ENCODE data around the gene ARFGEF3.

The ARFGEF3 gene

DNA sequence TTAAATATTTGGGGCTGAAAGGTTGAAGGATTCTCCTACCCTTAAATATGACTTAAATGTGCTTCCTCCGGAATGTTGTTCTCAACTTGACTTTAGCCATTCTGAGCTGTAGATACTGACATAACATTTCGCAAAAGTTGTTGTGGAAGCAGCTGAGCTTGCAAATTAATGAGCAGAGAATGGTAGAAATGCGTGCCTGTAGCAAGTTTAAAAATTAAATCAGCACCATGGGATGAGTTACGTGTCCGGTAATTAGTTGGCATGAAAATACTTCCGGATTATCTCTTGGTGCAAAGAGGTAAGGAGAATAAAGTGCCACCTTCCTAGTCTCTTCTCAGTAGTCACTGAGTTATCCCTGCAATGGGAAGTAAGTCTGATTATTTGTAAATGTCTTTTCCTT is 80.2 kb downstream of the ARFGEF3 start:
- TF ChIP-seq, protein P1, sequence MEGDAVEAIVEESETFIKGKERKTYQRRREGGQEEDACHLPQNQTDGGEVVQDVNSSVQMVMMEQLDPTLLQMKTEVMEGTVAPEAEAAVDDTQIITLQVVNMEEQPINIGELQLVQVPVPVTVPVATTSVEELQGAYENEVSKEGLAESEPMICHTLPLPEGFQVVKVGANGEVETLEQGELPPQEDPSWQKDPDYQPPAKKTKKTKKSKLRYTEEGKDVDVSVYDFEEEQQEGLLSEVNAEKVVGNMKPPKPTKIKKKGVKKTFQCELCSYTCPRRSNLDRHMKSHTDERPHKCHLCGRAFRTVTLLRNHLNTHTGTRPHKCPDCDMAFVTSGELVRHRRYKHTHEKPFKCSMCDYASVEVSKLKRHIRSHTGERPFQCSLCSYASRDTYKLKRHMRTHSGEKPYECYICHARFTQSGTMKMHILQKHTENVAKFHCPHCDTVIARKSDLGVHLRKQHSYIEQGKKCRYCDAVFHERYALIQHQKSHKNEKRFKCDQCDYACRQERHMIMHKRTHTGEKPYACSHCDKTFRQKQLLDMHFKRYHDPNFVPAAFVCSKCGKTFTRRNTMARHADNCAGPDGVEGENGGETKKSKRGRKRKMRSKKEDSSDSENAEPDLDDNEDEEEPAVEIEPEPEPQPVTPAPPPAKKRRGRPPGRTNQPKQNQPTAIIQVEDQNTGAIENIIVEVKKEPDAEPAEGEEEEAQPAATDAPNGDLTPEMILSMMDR (conservative IDR thresholded peaks at IDR 0.05): no peak
- peak overlapping the region; percentile 98 for H3K27ac ChIP-seq

DNA sequence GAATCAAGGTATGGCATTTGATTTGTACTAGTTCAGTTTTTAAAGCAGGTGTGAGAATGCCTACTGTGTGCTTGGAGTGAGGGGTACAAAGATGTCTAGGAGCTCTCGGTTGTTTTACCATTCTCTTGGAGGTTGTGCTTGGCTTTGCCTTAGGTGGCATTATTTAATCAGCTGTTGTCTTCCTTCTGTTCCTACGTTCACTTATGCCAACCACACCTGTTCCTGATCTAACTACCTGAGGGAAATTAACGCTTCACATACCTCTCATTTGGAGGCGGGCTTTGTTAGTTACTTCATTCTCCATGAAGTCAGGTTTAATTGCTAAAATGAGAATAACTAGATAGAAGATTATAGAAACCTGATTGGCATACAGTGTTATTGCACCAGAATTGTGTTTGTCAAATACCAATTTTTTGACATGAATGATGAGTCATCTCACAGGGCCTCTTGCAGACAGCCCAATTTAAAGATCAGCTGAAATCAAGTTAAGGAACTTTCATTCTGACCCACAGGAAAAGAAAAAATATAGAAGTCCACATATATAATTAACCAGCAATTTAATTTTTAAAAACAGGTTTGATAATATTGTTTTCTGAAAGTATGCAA is 81.4 kb downstream of the ARFGEF3 start:
- peak overlapping the region; percentile 98 for H3K27ac ChIP-seq
- TF ChIP-seq, protein P1 (conservative IDR thresholded peaks at IDR 0.05): no peak

DNA sequence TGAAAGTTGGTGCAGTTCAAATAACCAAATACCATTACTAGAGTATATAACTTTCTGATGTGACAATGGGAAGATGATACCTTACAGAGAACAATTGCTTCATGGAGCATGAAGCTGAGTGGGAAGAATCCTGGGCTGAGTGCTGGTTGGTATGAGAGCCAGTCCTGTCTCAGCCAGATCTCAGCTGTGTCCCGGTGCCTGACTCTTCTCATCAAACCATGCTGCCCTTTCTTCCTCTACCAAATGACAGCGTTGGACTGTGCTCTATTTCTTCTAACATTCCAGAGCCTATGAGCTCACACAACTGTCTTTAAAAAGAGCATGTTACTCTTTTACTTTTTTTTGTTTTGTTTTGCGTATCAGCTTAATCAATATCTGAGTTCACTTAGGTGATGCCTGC is 84.0 kb downstream of the ARFGEF3 start:
- TF ChIP-seq, protein P1 (conservative IDR thresholded peaks at IDR 0.05): no peak

DNA sequence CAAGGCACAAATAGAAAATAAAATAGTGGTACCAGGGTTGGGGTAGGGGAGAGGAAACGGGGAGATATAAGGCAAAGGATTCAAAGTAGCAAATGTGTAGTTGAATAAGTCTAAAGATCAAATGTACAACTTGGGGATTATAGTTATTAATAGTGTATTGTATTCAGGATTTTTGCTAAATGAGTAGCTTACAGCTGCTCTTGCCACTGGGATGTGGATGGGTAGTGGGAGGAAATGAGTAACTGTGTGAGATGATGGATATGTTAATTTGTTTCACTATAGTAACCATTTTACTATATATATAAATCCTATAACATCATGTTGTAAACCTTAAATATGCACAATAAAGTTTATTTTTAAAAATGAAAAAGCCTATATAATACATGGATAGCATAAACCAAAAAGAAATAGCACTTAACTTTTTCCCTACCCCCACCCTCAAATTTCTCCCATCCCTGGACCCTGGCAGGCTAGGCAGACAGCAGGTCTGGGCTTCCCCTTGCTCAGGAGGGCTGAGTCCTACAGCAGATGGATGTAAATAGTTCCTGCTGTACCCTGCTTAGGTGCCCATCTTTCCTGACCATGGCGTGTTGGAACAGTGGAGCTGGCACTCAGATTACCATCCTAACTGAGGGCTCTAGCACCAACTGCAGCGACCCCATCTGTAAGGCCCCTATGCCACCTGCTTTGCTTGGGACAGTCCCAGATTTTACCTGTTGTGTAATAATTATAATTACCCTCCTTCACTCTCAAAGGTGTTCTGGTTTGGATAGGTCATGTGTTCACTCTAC is 85.1 kb downstream of the ARFGEF3 start:
- no peak overlapping the region for H3K27ac ChIP-seq
- TF ChIP-seq, protein P1 (conservative IDR thresholded peaks at IDR 0.05): no peak

More for the DNA sequence above, 84.0 kb downstream of the ARFGEF3 start:
- no peak overlapping the region for H3K27ac ChIP-seq

DNA sequence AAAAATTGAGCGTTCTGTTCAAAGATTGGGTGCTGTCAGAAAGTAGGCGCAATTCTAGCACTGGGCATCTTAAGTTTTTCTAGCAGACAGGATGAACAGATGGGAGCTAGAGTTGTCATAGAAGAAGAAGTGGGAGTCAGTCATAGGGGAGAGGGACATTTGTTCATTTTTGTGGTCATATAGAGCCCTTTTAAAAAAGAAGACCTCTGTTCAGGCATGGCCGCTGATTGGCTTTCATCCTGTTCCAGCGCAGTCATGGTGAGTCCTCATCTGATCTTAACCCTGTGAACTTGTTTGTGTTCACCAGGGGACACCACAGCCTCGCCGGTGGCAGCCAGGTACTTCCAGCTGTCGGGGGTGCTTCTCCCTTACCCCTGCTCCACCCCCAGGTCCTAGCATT is 86.3 kb downstream of the ARFGEF3 start:
- TF ChIP-seq, protein P1 (conservative IDR thresholded peaks at IDR 0.05): no peak

DNA sequence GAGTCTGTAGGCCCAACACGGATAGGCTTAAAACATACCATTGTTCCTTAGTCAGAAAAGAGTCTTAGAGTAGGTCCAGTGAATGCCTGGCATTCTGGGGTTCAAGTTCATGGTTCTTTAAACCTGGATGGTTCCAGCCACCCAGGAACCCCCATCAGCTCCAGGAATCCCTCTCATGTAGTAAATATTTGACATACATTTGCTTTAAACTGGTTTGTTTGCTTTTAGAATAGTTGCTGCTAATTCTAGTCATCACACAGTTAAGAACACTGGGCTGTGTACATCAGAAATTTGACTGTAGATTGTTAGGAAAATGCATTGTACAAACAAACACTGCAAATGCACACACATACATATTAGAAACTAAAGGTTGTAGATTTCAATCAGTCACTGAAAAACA is 87.1 kb downstream of the ARFGEF3 start:
- peak overlapping the region; percentile 23; the same call in 1 of the 2 replicates for H3K27ac ChIP-seq

More for the DNA sequence above, 86.3 kb downstream of the ARFGEF3 start:
- H3K27ac ChIP-seq: peak overlapping the region; percentile 23; the same call in 1 of the 2 replicates

DNA sequence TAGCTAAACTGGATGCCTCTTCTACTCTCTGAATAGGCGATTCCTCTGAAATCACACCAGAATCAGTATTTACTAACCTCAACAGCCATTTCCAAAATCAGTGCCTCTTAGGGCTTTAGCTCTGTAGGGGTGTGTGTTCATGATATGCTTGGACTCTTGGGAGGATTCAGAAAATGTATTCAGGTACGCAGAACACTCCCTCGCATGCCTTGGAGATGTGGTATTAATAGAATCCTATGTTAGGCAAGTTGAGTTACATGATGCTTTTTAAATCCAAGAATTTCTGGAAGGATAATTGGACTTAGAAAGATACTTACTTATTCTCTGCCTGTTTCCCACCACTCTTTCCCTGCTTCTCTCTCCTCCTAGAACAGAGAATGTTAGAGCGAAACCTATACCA is 88.3 kb downstream of the ARFGEF3 start:
- TF ChIP-seq, protein P1 (conservative IDR thresholded peaks at IDR 0.05): no peak
- H3K27ac ChIP-seq: peak overlapping the region; percentile 14; the same call in 1 of the 2 replicates

More for the DNA sequence above, 87.1 kb downstream of the ARFGEF3 start:
- TF ChIP-seq, protein P1 (conservative IDR thresholded peaks at IDR 0.05): no peak

Measured in VCaP (cell line).